ENCODE measurements around the gene SPAAR. TPM values are rescaled to one million over a fixed set of nuclear protein-coding genes. Genes with fewer than 3 reads are reported as not detected.
"Not testable (repeated sequence)": the region's sequence is repeated elsewhere in the genome, so short reads cannot be mapped to it uniquely, and the experiment has no call there.

SPAAR gene
- total and polyA plus RNA-seq, 9 of the 15 experiments (the other 6 are each of a cell fraction or from before 2014, with no cell fraction given): not detected

DNA sequence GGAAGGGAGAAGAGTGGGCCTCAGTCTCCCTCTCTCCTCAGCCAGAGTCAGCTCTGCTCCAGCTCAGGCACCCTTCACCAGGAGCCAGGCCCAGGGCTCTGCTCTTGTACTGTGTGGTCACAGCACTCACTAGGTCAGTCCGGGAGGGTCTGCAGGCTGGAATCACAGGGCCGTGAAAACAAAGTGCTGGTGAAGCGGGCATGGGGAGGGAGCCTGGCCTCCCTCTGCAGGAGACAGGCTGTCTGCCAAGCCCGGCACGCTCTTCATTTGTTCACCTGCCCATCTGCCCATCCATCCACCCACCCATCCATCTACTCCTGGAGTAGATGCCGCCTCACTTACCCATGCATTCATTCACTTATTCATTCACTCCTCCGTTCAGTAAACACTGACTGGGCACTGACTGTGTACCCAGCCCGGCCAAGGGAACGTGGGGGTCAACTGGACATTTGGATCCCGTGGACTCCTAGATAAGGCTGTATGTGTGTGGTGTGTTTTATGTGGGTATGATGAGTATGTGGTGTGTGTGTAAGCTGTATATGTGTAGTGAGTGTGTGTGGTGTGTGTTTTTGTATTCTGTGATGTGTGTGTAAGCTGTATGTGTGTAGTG, 3.6 kb downstream of the SPAAR start:
- H3K27me3 ChIP-seq (ENCODE audit: control insufficient read depth in 2 of 2, insufficient read depth in 2 of 2, low read length in 2 of 2): no peaks in the 10 kb centered on the region
- in situ Hi-C loops (cut with MboI) (no loop called here), intact Hi-C loops (cut with micrococcal nuclease) (no loop called here)
- H3K9me3 ChIP-seq (replicated peaks; ENCODE audit: control insufficient read depth, insufficient read depth, low read depth, low read length): no peaks in the 10 kb centered on the region
- H3K4me3 ChIP-seq: no peak overlapping the region
- H3K4me1 ChIP-seq (replicated peaks in 1 of 2; ENCODE audit: control insufficient read depth in 2 of 2, insufficient read depth in 2 of 2, low read length in 2 of 2): peaks cover 41 to 48% of the 10 kb centered on the region in 2 experiments; a peak in 4 of 5 replicates
- no peaks in the 10 kb centered on the region for H3K79me2 ChIP-seq (ENCODE audit: control insufficient read depth, insufficient read depth, low read length)
- H3K4me2 ChIP-seq (ENCODE audit: insufficient read depth, low read length): no peak overlapping the region
- FAIRE-seq: no peak
- no peak overlapping the region for H2AFZ ChIP-seq (ENCODE audit: low read depth, low read length)
- WGBS (ENCODE audit: insufficient coverage, low coverage, missing lambda C conversion rate): 62% methylated on average over 3 of the region's 10 CpGs
- BruUV-seq (replicated peaks): no TSS peak
- H3K9ac ChIP-seq (ENCODE audit: insufficient read depth in 1 of 2, low read depth in 2 of 2, low read length in 2 of 2): peak overlapping the region in 1 of 2 experiments; percentile 55; a peak in 2 of 4 replicates
- ChIA-PET POLR2A (interaction anchor here (3.3 kb wide), 1 partner anchor 12 kb away, joined by 20 read pairs; no protein-coding TSS in a partner anchor), CTCF (ENCODE audit: low intra/inter-chr PET ratio) (interaction anchor here (0.6 kb wide), 1 partner anchor 346 kb away, joined by 3 read pairs; no protein-coding TSS in a partner anchor)
- no peak for ATAC-seq
- H4K20me1 ChIP-seq (replicated peaks; ENCODE audit: control insufficient read depth, insufficient read depth, low read length): no peaks in the 10 kb centered on the region
- H3K36me3 ChIP-seq (ENCODE audit: control insufficient read depth, insufficient read depth, low read length): no peaks in the 10 kb centered on the region
- H3K27ac ChIP-seq (ENCODE audit: extremely low read depth, low read depth, low read length): no peak overlapping the region; the same call in 2 of the 3 replicates
- H3K9me1 ChIP-seq (ENCODE audit: control insufficient read depth, insufficient read depth, low read length): no peaks in the 10 kb centered on the region
- peak; percentile 34; the same call in 1 of the 2 replicates for TF ChIP-seq ZNF24 (IDR thresholded peaks at IDR 0.05)
- no peak for TF ChIP-seq MCM7 (IDR thresholded peaks at IDR 0.05)
- TF ChIP-seq JUNB (CRISPR knock-in tag; conservative IDR thresholded peaks at IDR 0.05): no peak
- no peak for TF ChIP-seq ZNF354B (CRISPR knock-in tag; IDR thresholded peaks at IDR 0.05)
- no peak for DNase-seq (ENCODE audit: extremely low read depth in 1 of 4, low spot score in 3 of 4)

DNA sequence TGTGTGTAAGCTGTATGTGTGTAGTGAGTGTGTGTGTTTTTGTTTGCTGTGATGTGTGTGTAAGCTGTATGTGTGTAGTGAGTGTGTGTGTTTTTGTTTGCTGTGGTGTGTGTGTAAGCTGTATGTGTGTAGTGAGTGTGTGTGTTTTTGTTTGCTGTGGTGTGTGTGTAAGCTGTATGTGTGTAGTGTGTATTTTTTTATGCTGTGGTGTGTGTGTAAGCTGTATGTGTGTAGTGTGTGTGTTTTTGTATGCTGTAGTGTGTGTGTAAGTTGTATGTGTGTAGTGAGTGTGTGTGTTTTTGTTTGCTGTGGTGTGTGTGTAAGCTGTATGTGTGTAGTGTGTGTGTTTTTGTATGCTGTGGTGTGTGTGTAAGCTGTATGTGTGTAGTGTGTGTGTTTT, 4.1 kb downstream of the SPAAR start:
- FAIRE-seq; H4K20me1 ChIP-seq (replicated peaks; ENCODE audit: control insufficient read depth, insufficient read depth, low read length); H3K4me2 ChIP-seq (ENCODE audit: insufficient read depth, low read length); in situ Hi-C loops (cut with MboI); H3K27me3 ChIP-seq (ENCODE audit: control insufficient read depth in 2 of 2, insufficient read depth in 2 of 2, low read length in 2 of 2); H3K9me3 ChIP-seq (replicated peaks; ENCODE audit: control insufficient read depth, insufficient read depth, low read depth, low read length); DNase-seq (ENCODE audit: extremely low read depth in 1 of 4, low spot score in 3 of 4); CTCF ChIA-PET (ENCODE audit: low intra/inter-chr PET ratio); H3K36me3 ChIP-seq (ENCODE audit: control insufficient read depth, insufficient read depth, low read length); BruUV-seq (replicated peaks); intact Hi-C loops (cut with micrococcal nuclease); H3K79me2 ChIP-seq (ENCODE audit: control insufficient read depth, insufficient read depth, low read length); H3K27ac ChIP-seq (ENCODE audit: extremely low read depth, low read depth, low read length); H2AFZ ChIP-seq (ENCODE audit: low read depth, low read length); H3K4me3 ChIP-seq; H3K9me1 ChIP-seq (ENCODE audit: control insufficient read depth, insufficient read depth, low read length); ATAC-seq; H3K9ac ChIP-seq (ENCODE audit: insufficient read depth in 1 of 2, low read depth in 2 of 2, low read length in 2 of 2): not testable (repeated sequence)
- H3K4me1 ChIP-seq (replicated peaks in 1 of 2; ENCODE audit: control insufficient read depth in 2 of 2, insufficient read depth in 2 of 2, low read length in 2 of 2): peaks cover 44 to 53% of the 10 kb centered on the region in 2 experiments; a peak in 4 of 5 replicates
- POLR2A ChIA-PET: interaction anchor here (3.3 kb wide), 1 partner anchor 11 kb away, joined by 20 read pairs; no protein-coding TSS in a partner anchor

All from K562 (cell line).